GM18505 (cell line): ENCODE results near the gene USP15.

ENCODE experiments used
- ATAC-seq: cut with Tn5 transposase; IDR thresholded peaks from one replicate; pipeline ENCODE4 v1.9.1; 2021; ENCODE audit not compliant: unreplicated experiment
- POLR2A ChIP-seq: IDR thresholded peaks from 4 replicates; pipeline ENCODE4 v1.6.1; 2011; ENCODE audit warnings: borderline replicate concordance; ENCODE audit not compliant: insufficient read depth, insufficient read length; ENCODE audit errors: extremely low read depth

The USP15 gene

GRCh38 chr12:62261876-62262517, 1.8 kb downstream of the USP15 start:
- no peak for TF ChIP-seq POLR2A
- ATAC-seq, result no peak

- no peak for TF ChIP-seq POLR2A
- ATAC-seq, result no peak
Observed at GRCh38 chr12:62263232-62263631, 3.0 kb downstream of the USP15 start.

GRCh38 chr12:62263966-62264365, 3.8 kb downstream of the USP15 start:
- ATAC-seq, result no peak

GRCh38 chr12:62264706-62265105, 4.5 kb downstream of the USP15 start:
- no peak for ATAC-seq
- TF ChIP-seq POLR2A, result no peak

More at GRCh38 chr12:62263966-62264365, 3.8 kb downstream of the USP15 start:
- no peak for TF ChIP-seq POLR2A

GRCh38 chr12:62265511-62265910, 5.3 kb downstream of the USP15 start:
- TF ChIP-seq POLR2A, result no peak
- no peak for ATAC-seq

GRCh38 chr12:62267026-62267425, 6.8 kb downstream of the USP15 start:
- ATAC-seq, result no peak
- no peak for TF ChIP-seq POLR2A

- no peak for ATAC-seq
- TF ChIP-seq POLR2A, result no peak
Observed at GRCh38 chr12:62267480-62267879, 7.3 kb downstream of the USP15 start.

GRCh38 chr12:62268956-62269355, 8.8 kb downstream of the USP15 start:
- no peak for ATAC-seq
- TF ChIP-seq POLR2A, result no peak

GRCh38 chr12:62269464-62270228, 9.4 kb downstream of the USP15 start:
- TF ChIP-seq POLR2A, result no peak
- no peak for ATAC-seq

GRCh38 chr12:62270384-62270783, 10.2 kb downstream of the USP15 start:
- ATAC-seq, result no peak
- no peak for TF ChIP-seq POLR2A

GRCh38 chr12:62270872-62271271, 10.7 kb downstream of the USP15 start:
- no peak for ATAC-seq
- TF ChIP-seq POLR2A, result no peak

- no peak for ATAC-seq
- no peak for TF ChIP-seq POLR2A
Observed at GRCh38 chr12:62272936-62273552, 12.8 kb downstream of the USP15 start.

- ATAC-seq, result no peak
- TF ChIP-seq POLR2A, result no peak
Observed at GRCh38 chr12:62273724-62274380, 13.6 kb downstream of the USP15 start.
